GM18498 (cell line): Measurements from ENCODE around the gene RNGTT.
"Not testable (repeated sequence)": the region's sequence is repeated elsewhere in the genome, so short reads cannot be mapped to it uniquely, and the experiment has no call there.

Source experiments
- ATAC-seq: cut with Tn5 transposase; IDR thresholded peaks from one replicate; pipeline ENCODE4 v1.9.1; 2021; ENCODE audit warnings: mild to moderate bottlenecking, moderate library complexity; ENCODE audit not compliant: unreplicated experiment

Gene RNGTT

DNA sequence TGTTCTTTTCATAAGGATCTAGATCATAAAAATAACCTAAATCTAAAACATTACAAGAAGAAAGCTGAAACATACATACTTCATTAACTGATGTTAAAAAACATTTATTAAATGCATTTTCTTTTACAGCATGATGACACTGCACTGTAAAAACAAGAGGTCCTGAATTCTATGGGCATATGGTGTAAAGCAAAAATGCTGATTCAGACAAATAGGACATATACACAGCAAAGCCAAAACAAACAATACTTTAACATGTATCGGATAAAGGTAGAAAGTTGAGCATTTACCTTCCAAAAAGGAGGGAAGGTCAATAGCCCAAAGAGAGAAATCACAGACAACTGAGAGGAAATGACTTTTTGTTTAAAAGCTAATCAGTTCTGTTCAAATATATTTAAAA is 221.5 kb downstream of the RNGTT start:
- ATAC-seq, result no peak

DNA sequence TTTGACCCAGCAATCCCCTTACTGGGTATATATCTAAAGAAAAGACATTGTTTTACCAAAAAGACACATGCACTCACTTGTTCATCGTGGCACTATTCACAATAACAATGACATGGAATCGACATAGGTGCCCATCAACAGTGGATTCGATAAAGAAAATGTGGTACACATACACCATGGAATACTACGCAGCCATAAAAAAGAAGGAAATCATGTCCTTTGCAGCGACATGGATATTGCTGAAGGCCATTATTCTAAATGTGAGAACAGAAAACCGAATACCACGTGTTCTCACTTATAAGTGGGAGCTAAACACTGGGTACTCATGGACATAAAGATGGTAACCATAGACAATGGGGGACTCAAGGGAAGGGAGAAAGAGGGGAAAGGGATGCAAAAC is 222.3 kb downstream of the RNGTT start:
- ATAC-seq, result no peak

DNA sequence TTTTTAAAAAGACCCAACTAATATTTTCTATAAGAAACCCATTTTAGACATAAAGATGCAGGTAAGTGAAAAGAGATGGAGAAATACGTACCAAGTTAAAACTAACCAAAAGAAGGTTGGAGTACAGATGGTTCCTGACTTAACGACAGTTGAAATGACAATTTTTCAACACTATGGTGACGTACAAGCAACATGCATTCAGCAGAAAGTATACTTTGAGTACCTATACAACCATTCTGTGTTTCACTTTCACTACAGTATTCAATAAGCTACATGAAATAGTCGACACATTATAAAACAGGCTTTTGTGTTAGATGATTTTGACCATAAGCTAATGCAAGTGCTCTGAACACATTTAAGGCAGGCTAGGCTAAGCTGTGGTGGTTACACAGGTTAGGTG is 228.9 kb downstream of the RNGTT start:
- ATAC-seq, result no peak

DNA sequence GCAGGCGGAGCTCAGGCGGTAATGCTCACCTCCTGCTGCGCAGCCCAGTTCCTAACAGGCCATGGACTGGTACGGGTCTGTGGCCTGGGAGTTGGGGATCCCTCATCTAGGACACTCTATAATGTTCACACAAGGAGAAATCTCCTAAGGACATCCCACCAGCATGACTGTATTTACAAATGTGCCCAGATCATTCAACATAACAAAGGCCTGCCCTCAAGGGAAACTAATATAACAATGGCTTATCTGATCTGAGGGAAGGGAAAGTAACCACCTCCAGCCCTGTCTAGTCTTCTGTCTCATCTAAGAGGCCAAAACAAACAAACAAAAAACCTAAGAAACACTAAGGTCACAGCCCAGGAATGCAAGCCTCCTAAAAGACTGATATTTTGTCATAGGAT is 232.8 kb downstream of the RNGTT start:
- ATAC-seq, result no peak

DNA sequence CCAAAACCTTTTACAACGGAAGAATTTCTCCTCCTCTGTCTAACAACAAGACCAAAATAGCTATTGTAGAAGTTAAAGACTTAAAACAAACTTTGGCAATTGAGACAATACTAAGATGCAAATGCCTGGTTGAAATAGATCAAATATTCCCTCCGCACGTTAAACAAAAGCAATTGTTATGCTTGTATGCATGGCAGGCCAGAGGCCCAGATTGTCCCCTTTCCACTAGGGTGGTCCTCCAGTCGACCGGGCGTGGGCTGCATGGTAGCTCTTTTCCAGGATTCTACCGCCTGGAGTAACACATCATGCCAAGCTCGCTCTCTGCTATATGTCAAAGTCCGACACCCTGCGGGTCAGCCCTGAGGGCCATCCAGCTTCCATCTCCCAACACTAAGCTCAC is 234.7 kb downstream of the RNGTT start:
- no peak for ATAC-seq

DNA sequence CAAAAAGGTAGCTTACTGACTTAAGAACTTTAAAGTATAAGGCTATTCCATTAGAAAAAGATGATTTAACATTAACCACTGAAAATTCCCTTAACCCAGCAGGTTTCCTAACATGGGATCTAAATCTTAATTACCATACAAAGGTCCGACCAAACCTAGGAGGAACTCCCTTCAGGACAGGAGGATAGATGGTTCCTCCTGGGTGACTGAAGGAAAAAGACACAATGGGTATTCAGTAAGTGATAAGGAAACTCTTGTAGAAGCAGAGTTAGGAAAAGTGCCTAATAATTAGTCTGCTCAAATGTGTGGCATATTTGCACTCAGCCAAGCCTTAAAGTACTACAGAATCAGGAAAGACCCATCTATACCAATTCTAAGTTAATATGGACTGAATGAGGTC is 237.0 kb downstream of the RNGTT start:
- not testable (repeated sequence) for ATAC-seq

DNA sequence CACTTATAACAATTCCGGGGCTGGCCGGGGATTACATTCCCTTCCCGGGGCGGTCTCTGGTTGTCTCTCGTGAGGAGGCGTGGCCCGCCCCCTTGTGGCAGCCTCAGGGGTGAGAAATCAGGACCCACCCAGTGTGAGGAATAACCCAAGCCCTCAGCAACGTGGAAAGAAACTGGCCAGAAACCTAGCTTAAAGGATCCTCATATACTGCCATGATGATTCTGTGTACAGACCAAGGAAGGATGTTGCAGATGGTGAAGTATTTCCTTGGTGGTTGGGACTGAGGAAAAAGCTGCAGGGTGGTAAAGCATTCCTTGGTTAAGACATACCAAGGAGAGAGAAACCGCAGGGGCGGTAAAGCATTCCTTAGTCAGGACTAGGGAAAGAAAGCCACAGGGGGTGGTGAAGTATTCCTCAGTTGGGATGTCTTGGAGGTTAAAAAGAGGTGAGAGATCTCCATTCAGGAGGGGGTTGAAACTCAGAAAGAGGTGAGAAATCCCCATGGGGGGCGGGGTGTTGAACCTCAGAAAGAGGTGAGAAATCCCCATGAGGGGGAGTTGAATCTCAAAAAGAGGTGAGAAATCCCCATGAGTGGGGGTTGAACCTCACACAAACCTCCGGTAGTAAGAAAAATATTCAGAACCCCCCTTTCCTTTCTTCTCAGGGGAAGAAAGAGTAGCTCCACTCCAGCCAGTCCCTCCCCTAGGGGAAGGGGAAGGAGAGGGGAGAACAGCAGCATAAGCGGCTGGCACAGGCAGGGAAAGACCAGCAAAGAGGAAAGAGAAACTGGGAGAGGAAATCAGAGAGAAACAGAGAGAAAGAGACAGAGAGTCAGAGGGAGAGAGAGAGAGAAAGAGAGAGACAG is 238.1 kb downstream of the RNGTT start:
- ATAC-seq, result no peak

DNA sequence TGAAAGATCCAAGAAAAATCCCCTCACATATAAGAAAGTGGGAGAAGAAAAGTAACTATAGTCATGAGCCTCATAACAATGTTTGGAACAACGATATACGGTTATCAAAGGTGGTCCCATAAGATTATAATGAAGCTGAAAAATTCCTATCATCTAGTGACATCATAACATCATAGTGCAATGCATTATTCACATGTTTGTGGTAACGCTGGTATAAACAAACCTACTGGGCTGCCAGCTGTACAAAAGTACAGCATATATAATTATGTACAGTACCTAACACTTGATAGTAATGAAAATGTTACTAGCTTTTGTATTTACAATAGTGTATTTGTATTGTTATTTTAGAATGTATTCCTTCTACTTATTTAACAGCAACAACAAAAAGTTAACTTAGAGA is 240.7 kb downstream of the RNGTT start:
- no peak for ATAC-seq

DNA sequence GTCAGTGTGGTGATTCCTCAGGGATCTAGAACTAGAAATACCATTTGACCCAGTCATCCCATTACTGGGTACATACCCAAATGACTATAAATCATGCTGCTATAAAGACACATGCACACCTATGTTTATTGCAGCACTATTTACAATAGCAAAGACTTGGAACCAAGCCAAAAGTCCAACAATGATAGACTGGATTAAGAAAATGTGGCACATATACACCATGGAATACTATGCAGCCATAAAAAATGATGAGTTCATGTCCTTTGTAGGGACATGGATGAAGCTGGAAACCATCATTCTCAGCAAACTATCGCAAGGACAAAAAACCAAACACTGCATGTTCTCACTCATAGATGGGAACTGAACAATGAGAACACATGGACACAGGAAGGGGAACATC is 247.0 kb downstream of the RNGTT start:
- not testable (repeated sequence) for ATAC-seq

DNA sequence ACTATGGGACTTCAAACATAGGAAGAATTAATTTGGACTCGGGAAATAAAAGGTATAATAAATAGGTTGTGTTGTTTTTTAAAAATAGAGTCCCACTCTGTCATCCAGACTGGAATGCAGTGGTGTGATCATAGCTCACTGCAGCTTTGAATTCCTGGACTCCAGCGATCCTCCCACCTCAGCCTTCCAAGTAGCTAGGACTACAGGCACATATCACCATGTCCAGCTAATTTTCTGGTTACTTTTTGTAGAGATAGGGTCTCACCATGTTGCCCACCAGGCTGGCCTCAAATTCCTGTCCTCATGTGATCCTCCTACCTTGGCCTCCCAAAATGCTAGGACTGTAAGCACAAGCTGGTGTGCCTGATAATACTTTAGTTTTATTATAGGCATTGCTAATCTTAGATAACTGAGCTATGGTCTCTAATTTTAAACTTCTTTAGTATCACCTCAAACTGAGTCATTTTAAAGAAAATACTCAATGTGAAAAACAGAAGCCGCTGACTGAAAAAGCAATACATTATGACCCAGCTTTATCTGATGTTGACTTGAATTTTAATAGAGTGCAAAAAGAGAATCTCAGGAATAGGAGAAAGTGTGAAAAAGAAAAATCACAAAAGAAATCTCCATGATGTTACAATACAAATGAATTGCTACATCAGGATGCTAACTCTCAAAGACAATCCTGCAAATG is 251.0 kb downstream of the RNGTT start:
- ATAC-seq, result no peak

DNA sequence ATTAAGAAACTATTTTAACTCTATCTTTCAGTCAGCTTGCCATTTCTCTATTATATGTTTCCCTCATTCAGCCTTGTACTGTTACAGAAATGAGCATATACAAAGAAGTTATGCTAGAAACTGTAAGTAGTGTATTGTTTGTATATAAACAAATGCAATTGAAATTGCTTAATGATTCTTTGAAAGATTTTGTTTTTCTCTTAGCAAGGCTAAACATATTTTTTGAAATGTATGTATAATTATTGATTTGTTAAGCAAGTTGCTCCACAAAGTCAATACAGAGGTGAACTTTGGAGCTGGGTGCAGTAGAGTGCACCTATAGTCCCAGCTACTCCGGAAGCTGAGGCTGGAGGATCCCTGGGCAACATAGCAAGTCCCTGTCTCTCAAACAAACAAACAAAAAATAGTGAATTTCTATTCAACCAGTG is 253.6 kb downstream of the RNGTT start:
- ATAC-seq, result no peak

DNA sequence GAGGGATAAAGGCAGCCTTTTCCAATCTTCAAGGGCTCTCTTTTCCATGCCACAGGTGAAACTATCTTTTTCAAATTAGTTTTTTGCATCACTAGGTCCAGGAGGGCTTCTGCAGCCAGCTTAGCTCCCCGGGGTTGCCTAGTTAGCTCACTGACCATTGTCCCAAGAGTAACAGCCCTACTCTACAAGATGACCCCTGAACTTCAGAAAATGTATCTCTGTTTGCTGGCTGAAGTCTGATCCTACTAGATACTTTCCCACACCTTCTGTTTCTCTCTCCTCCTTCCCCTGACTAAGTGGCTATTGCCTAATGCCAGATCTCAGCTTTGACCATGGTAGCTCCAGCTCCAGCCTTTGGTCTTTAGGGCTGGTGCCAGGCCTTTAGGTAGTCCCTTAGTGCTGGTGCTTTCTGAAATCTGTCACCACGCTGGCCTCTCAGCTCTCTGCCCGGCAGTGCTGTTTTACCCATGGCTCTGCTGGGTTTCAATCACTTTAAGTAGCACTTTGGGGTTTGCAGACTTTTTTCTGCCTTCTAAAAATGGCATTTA is 255.1 kb downstream of the RNGTT start:
- ATAC-seq, result no peak

DNA sequence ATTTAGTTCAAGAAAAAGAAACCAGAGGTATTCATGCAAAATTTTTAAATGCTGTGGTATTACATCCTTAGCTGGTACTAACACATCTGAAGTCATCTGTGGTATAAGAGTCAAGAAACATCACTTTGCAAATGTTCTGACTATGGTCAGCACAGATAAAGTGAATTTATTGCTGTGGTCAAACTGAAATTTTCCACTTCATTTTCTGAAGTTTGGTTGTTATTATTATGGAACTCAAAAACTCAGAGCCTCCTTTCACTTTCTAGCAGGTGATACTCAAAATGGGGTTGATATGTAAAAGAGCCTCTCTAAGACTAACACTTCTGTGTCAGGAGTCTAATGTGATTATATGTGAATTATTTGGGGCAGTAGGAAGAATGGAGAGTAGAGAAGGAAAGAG is 257.8 kb downstream of the RNGTT start:
- peak; percentile 87 for ATAC-seq

DNA sequence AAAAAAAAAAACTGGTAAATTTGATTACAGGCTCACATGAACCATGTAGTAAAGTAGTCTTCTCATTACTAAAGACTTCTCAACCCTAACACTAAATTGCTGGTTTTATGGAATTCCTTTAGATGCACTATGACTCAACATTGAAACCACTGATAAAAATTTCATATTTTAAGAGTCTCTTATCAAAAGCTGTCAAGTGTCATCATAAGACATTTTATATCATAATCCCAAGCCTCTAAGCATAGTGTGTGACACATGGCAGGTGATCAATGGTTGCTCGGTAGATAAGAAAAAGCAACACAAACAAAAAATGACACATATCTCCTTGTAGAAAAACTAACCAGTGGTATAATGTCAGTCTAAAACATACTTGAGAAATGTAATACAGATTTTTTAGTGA is 258.4 kb downstream of the RNGTT start:
- no peak for ATAC-seq

DNA sequence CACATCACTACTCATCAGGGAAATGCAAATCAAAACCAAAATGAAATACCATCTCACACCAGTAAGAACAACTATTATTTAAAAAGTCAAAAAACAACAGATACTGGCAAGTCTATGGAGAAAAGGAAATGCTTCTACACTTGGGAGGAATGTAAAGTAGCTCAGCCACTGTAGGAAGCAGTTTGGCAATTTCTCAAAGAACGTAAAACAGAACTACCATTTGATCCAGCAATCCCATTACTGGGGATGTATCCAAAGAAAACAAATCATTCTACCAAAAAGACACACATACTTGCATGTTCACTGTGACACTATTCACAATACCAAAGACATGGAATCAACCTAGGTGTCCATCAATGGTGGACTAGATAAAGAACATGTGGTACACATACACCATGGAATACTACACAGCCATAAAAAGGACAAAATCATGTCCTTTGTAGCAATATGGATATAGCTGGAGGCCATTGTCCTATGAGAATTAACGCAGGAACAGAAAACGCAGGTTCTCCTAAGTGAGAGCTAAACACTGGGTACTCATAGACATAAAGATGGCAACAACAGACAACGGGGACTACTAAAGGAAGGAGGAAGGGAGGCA is 260.4 kb downstream of the RNGTT start:
- no peak for ATAC-seq

DNA sequence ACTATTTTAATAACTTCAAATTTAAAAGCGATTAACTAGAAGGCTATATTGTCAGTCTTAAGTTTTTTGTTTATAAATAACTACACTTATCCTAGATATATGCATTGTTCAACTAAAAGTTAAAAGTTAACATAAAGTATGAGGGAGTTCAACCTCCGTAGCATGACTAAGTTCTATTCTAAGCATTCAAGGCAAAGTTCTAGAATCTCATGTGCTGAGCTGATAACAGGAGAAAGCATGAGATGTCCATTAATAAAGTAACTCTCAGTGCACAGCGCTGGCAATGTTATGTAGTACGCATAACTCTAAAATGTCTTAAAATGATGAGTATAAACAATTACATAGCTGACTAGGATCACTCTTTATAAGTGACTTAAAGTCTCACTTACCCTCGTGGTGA is 264.8 kb downstream of the RNGTT start:
- no peak for ATAC-seq

DNA sequence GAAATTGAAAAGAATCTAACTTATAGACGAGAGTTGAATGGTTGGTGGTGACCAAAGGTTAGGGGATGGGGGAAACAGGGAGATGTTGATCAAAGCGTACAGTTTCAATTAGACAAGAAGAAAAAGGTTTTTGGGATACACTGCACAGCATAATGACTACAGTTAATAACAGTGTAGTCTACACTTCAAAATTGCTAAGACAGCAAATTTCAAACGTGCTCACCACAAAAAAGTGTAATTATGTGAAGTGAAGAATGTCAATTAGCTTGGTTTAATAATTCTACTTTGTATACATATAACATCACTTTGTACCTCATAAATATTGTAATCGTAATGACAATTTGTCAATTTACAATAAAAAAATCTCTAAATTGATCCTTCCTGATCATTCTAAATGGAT is 267.5 kb downstream of the RNGTT start:
- ATAC-seq, result no peak

DNA sequence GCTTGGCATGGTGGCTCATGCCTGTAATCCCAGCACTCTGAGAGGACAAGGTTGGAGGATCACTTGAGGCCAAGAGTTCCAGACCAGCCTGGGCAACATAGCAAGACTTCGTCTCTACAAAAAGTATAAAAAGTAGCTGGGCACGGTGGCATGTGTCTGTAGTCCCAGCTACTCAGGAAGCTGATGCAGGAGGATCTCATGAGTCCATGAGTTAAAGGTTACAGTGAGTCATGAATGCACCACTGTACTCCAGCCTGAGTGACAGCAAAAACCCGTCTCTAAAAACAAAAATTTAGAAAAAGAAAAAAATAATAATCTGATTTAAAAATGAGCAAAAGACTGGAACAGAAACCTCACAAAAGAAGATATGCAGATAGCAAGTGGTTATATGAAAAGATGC is 279.7 kb downstream of the RNGTT start:
- no peak for ATAC-seq

DNA sequence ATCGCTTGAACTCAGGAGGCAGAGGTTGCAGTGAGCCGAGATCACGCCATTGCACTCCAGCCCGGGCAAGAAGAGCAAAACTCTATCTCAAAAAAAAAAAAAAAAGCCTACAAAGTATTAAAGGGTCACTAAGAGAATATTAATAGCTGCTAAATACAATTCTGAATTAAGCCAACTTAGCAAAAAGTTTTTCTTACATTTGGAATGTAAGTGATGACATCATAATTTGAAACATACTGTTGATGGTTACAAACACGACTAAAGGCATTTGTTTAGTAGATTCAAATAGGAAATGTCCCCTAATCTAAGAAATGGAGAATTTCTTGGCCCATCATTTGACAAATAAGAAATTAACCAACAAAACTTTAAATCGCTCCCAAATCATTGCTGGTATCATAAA is 282.8 kb downstream of the RNGTT start:
- no peak for ATAC-seq

DNA sequence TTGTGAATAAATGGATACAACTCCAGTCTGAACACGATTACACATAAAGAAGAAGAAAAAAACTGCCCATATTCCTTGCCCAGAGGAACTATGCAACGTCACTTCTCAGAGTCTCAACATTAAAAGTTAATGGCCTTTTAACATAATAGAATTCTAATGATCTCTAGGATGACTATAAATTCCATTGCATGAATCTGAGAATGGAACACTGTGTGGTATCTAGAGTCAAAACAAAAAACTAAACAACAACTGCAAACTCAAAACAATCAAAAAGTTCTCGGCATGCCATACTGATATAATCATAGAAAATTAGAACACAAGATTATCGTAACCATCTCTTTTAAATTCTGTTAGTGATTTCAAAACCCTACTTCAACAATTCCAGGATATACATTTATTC is 283.6 kb downstream of the RNGTT start:
- ATAC-seq, result no peak

DNA sequence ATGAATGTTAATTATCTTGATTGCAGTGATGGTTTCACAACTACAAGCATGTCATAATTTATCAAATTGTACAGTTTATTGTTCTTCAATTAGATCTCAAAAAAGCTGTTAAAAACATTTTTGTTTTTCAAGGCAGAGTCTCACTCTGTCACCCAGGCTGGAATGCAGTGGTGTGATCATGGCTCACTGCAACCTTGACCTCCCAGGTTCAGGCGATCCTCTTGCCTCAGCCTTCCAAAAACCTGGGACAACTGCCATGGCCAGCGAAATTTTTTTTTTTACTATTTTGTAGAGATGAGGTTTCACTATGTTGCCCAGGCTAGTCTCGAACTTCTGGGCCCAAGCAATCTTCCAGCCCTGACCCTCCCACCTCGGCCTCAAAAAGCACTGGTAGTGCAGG is 286.1 kb downstream of the RNGTT start:
- ATAC-seq, result no peak

DNA sequence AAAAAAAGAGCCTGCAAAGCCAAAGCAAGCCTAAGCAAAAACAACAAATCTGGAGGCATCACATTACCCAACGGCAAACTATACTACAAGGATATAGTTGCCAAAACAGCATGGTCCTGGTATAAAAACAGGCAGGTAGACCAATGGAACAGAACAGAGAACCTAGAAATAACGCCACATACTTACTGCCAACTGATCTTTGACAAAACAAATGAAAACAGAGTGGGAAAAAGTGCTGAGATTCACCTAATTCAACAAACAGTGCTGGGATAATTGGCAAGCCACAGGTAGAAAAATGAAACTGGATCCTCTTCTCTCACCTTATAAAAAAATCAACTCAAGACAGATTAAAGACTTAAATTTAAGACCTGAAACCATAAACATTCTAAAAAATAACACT is 291.8 kb downstream of the RNGTT start:
- ATAC-seq, result no peak
